ENCODE results near the gene TNRC18. TPM values are rescaled to one million over a fixed set of nuclear protein-coding genes. Genes with fewer than 3 reads are reported as not detected.
A peak's percentile ranks its signal among the peaks of the same experiment; 100 is the strongest.
"Not testable (repeated sequence)": the region's sequence is repeated elsewhere in the genome, so short reads cannot be mapped to it uniquely, and the experiment has no call there.

Gene TNRC18
- total RNA-seq, 1 experiment from 2014 or later, result 121 TPM

GRCh38 chr7:5291711-5292335 lies 131.8 kb downstream of the TNRC18 start:
- not testable (repeated sequence) for DNase-seq (ENCODE audit: low spot score)

GRCh38 chr7:5291301-5291700 lies 132.3 kb downstream of the TNRC18 start:
- DNase-seq (ENCODE audit: low spot score), result no peak

DNA sequence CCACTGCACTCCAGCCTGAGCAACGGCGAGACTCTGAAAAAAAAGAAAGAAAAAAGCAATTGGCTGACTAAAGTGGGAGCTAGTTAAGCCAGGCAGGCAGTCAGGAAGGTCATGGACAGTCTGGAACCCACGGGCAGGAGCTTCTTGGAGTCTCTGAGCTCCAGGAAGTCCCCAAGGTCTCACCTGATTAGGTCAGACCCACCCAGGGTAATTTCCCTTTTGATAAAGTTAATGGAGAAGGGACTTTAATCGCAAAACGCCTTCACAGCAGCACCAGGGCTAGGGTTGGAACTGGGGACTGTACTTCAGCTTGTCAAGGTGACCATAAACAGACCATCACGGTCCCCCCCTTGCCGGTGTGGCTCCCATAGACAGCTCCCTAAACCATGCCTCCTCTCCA lies 134.3 kb downstream of the TNRC18 start:
- no peak for DNase-seq (ENCODE audit: low spot score)

DNA sequence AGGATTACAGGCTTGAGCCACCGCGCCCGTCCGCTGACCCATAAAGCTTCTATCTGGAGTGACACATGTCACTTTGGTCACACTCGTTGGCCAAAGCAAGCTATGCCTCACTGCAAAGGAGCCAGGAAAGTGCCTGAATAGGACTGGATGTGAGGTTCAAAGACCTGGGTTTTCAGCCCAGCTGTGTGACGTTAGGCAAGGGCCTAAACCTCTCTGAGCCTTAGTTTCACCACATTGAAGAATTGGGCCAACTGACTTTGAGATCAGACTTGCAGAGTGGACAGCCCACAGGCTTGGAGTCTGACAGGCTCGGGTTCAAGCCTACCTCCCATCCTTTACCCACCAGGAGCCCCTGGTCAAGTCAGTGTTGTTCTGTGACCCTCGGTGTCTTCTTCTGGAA lies 135.1 kb downstream of the TNRC18 start:
- not testable (repeated sequence) for DNase-seq (ENCODE audit: low spot score)

DNA sequence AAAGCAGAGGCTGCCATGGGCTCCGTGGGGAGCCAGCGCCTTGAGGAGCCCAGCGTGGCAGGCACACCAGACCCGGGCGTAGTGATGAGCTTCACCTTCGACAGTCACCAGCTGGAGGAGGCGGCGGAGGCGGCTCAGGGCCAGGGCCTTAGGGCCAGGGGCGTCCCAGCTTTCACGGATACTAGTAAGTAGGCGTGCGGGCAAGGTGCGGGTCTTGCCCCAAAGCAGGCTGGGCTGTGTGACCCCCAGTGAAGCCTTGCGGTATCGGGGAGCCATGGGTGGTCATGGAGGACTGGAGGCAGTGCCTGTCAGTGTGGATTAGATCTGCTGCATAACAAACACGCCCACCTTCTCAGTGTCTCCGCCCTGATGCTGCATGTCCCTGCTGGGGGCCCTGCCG lies 135.8 kb downstream of the TNRC18 start:
- DNase-seq (ENCODE audit: low spot score), result no peak

- not testable (repeated sequence) for DNase-seq (ENCODE audit: low spot score)
These were observed 136.3 kb downstream of the TNRC18 start for GRCh38 chr7:5287373-5287772.

GRCh38 chr7:5286933-5287332 lies 136.7 kb downstream of the TNRC18 start:
- no peak for DNase-seq (ENCODE audit: low spot score)

- DNase-seq (ENCODE audit: low spot score), result peak; percentile 94
These were observed 139.0 kb downstream of the TNRC18 start for GRCh38 chr7:5284304-5285281.

GRCh38 chr7:5283421-5284303 lies 140.0 kb downstream of the TNRC18 start:
- DNase-seq (ENCODE audit: low spot score), result no peak

DNA sequence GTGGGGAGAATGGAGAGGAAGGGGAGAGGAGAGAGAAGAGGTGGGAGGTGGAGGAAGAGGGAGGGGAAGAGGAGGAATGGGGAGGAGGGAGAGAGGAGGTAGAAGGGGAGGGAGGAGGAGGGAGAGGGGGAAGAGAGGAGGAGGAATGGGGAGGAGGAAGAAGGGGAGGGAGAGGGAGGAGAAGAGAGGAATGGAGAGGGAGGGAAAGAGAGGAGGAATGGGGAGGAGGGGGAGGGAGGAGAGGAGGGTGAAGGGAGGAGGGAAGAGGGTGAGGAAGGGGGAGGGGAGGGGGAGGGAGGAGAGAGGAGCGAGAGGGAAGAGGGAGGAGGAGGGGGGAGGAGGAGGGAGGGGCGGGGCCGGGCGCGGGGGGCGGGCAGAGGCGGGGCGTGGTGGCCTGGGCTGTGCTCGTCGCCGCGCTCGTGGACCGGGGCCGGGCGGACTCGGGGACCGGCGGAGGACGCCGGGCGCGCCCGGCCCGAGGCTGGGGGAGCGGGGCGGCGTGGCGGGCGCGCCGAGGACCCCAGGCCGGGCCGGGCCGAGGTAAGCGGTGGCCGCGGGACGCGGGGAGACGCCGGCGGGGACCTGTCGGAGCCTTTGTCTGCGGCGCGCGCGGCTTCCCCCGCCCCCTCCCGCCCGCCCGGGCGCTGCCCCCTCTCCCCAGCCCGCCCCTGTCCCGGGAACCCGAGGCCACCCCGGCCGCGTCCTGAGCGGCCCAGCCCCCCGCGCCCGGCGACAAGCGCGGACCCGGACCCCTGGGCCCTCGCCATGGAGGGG lies 140.9 kb downstream of the TNRC18 start, which contains the start of gene SLC29A4:
SLC29A4 (plus strand) TSS at position 401 of the 774 bp plus-strand sequence. CDS start 4,874 bp downstream, outside the sequence.
- no peak for DNase-seq (ENCODE audit: low spot score)

GRCh38 chr7:5281598-5282500 lies 141.8 kb downstream of the TNRC18 start:
- DNase-seq (ENCODE audit: low spot score), result not testable (repeated sequence)

DNA sequence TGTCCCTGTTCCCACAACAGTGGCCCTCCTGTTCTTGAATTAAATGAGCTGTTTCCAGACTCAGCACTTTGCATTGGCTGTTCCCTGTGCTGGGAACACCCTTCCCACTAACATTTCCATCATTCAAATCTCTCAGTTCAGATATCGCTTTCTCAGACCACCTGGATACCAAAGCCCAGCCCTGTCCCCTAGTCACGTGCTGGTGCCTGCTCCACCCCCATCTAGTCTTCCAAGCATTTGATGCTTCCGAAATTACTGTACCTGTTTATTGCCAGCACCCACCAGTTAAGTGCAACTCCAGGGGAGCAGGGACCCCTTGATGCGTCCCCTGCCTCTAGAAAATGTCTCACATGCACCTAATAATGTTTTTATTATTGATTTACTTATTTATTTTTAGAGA lies 143.9 kb downstream of the TNRC18 start:
- no peak for DNase-seq (ENCODE audit: low spot score)

DNA sequence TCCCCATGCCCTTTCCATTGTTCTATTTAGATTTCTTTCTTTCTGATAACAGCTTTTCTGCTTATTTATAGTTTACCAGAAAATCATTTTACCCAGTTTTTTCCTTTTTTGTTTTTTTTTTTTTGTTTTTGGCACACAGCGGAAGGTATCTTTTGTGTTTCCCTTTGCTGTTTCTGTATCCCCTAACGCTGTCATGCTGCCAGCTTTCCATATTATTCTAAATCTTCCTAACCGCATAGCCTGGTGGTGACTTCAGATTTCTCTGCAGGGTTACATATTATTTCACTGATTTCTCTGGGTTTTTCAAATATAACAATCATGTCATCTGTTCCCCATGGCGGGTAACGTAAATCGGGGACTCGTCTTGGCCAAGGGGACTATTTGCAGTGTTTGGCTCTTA lies 144.9 kb downstream of the TNRC18 start:
- no peak for DNase-seq (ENCODE audit: low spot score)

- no peak for DNase-seq (ENCODE audit: low spot score)
These were observed 147.0 kb downstream of the TNRC18 start for GRCh38 chr7:5276611-5277010.

GRCh38 chr7:5276123-5276522 lies 147.5 kb downstream of the TNRC18 start:
- not testable (repeated sequence) for DNase-seq (ENCODE audit: low spot score)

DNA sequence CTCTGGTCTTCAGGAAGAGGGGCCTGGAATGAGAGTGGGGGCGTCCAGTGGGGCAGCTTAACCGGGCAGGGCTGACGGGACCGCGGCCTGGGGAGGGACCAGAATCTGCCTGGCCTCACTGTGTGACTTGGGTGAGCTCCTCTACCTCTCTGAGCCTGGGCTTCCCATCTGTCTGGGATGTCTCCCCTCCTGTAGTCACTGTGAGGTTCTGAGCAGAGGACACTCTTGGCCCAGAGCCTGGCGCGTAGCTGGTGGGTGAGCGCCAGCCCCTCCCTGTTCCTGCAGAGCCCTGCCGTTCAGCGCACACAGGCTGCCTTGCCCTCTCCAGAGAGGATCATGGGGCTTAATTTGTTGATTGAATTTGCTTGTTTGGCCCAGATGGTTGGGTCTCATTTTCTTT lies 148.1 kb downstream of the TNRC18 start:
- not testable (repeated sequence) for DNase-seq (ENCODE audit: low spot score)

DNA sequence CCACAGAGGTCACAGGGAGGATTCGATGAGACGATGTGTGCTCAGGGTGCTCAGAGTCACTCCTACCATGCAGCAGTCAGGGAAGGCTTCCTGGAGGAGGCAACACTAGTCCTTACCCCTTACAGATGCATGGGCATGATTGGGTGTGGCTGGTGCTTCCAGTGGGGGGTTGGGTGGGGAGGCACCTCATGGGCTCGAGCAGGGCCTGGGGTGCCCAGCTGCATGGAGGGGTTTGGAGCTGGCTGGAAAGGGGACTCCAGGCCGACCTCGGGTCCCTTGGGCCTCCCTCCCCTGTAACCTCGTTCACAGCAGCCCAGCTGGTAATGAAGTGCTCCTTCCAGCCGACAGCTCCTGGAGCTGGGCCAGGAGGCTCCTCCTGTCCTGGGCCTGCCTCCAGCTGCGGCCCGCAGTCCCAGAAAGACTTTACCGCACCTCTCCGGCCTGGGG lies 148.6 kb downstream of the TNRC18 start:
- not testable (repeated sequence) for DNase-seq (ENCODE audit: low spot score)

GRCh38 chr7:5274441-5274840 lies 149.2 kb downstream of the TNRC18 start:
- no peak for DNase-seq (ENCODE audit: low spot score)

GRCh38 chr7:5273831-5274405 lies 149.7 kb downstream of the TNRC18 start:
- DNase-seq (ENCODE audit: low spot score), result not testable (repeated sequence)

Measured in HT-29 (cell line).